ENCODE measurements around the gene TMC3. TPM values are rescaled to one million over a fixed set of nuclear protein-coding genes. Genes with fewer than 3 reads are reported as not detected.
A peak's percentile ranks its signal among the peaks of the same experiment; 100 is the strongest.

Gene TMC3
- total and polyA plus RNA-seq, 10 of the 15 experiments (the other 5 are each of a cell fraction or from before 2014, with no cell fraction given): 0.03 to 0.04 (median 0.04) TPM; not detected in 7

- TF ChIP-seq ZBTB40 (IDR thresholded peaks at IDR 0.05; ENCODE audit: borderline replicate concordance): peak; percentile 32; the same call in 1 of the 2 replicates
- TF ChIP-seq BRCA1 (IDR thresholded peaks at IDR 0.05; ENCODE audit: low read depth, low read length): 0 out of 2 replicates have a peak, but pooled peaks have one; percentile 9
- TF ChIP-seq, protein P1, sequence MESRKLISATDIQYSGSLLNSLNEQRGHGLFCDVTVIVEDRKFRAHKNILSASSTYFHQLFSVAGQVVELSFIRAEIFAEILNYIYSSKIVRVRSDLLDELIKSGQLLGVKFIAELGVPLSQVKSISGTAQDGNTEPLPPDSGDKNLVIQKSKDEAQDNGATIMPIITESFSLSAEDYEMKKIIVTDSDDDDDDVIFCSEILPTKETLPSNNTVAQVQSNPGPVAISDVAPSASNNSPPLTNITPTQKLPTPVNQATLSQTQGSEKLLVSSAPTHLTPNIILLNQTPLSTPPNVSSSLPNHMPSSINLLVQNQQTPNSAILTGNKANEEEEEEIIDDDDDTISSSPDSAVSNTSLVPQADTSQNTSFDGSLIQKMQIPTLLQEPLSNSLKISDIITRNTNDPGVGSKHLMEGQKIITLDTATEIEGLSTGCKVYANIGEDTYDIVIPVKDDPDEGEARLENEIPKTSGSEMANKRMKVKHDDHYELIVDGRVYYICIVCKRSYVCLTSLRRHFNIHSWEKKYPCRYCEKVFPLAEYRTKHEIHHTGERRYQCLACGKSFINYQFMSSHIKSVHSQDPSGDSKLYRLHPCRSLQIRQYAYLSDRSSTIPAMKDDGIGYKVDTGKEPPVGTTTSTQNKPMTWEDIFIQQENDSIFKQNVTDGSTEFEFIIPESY (IDR thresholded peaks at IDR 0.05): no peak
These were observed 80.1 kb downstream of the TMC3 start (continued) for GRCh38 chr15:81293728-81294515.
